Neural progenitor cell (in vitro differentiated cells): ENCODE results near the gene CCDC149. TPM values are rescaled to one million over a fixed set of nuclear protein-coding genes. Genes with fewer than 3 reads are reported as not detected.

Source experiments
- DNase-seq: peaks from one replicate; pipeline ENCODE4 v3.0.0-alpha.2; 2016; ENCODE audit warnings: low spot score
- H2AFZ ChIP-seq: fragments of 200-600 bp; sonication (generic); replicated peaks from 2 replicates; pipeline ENCODE4 v1.6.1; 2016; ENCODE audit warnings: antibody characterized with exemption
- H3F3A ChIP-seq: fragments of 200-600 bp; sonication (generic); 2 replicates; pipeline ENCODE4 v1.6.1; 2016; ENCODE audit warnings: antibody characterized with exemption, low read depth
- H3K27ac ChIP-seq: fragments of 200-600 bp; sonication (generic); 2 replicates; pipeline ENCODE4 v1.5.1; 2016; ENCODE audit warnings: mild to moderate bottlenecking
- H3K27me3 ChIP-seq: fragments of 200-600 bp; sonication (generic); 2 replicates; pipeline ENCODE4 v1.6.1; 2016; ENCODE audit warnings: mild to moderate bottlenecking, moderate library complexity
- H3K36me3 ChIP-seq: fragments of 200-600 bp; sonication (generic); 2 replicates; pipeline ENCODE4 v1.5.1; 2016
- H3K4me1 ChIP-seq: fragments of 200-600 bp; sonication (generic); 2 replicates; pipeline ENCODE4 v1.6.1; 2016; ENCODE audit warnings: mixed run types
- H3K4me2 ChIP-seq: fragments of 200-600 bp; sonication (generic); 2 replicates; pipeline ENCODE4 v1.6.1; 2016
- H3K4me3 ChIP-seq: fragments of 200-600 bp; sonication (generic); 2 replicates; pipeline ENCODE4 v1.5.1; 2016
- H3K79me2 ChIP-seq: fragments of 200-600 bp; sonication (generic); 2 replicates; pipeline ENCODE4 v1.6.1; 2016; ENCODE audit warnings: low read depth
- H3K9ac ChIP-seq: fragments of 200-600 bp; sonication (generic); 2 replicates; pipeline ENCODE4 v1.6.1; 2016
- H3K9me3 ChIP-seq: fragments of 200-600 bp; sonication (generic); 2 replicates; pipeline ENCODE4 v1.5.1; 2016; ENCODE audit warnings: low read depth
- H4K20me1 ChIP-seq: fragments of 200-600 bp; sonication (generic); 2 replicates; pipeline ENCODE4 v1.6.1; 2016; ENCODE audit warnings: low read depth
- H3K27ac Mint-ChIP-seq: 3 replicates; pipeline ENCODE4 v1.8.0; 2021; ENCODE audit warnings: mixed read lengths
- H3K27me3 Mint-ChIP-seq: 2 replicates; pipeline ENCODE4 v1.8.0; 2022; ENCODE audit warnings: low read depth, mild to moderate bottlenecking, inconsistent platforms, moderate library complexity, mixed read lengths; ENCODE audit not compliant: insufficient read depth
- H3K36me3 Mint-ChIP-seq: 3 replicates; pipeline ENCODE4 v1.8.0; 2021; ENCODE audit warnings: mixed read lengths
- H3K4me1 Mint-ChIP-seq: 3 replicates; pipeline ENCODE4 v1.8.0; 2021; ENCODE audit warnings: mixed read lengths
- H3K4me3 Mint-ChIP-seq: 3 replicates; pipeline ENCODE4 v1.8.0; 2021; ENCODE audit warnings: mild to moderate bottlenecking, moderate library complexity, mixed read lengths
- H3K9me3 Mint-ChIP-seq: 3 replicates; pipeline ENCODE4 v1.8.0; 2020; ENCODE audit warnings: mixed read lengths
- CTCF ChIP-seq: fragments of 200-600 bp; sonication (generic); IDR thresholded peaks from 2 replicates; pipeline ENCODE4 v1.5.1; 2017; ENCODE audit warnings: antibody characterized with exemption, mild to moderate bottlenecking
- EZH2 ChIP-seq: fragments of 200-600 bp; sonication (generic); IDR thresholded peaks from 2 replicates; pipeline ENCODE4 v1.6.1; 2017; ENCODE audit warnings: antibody characterized with exemption, mild to moderate bottlenecking, moderate library complexity
- EZH2phosphoT487 ChIP-seq: fragments of 200-600 bp; sonication (generic); IDR thresholded peaks from 2 replicates; pipeline ENCODE4 v1.6.1; 2017; ENCODE audit warnings: antibody characterized with exemption
- total RNA-seq: library from RNA; depleted of rRNA; stranded (reverse); fragments of >200 nt; gene quantifications from 2 replicates; pipeline ENCODE4 v1.2.3, GENCODE V29; 2015; ENCODE audit warnings: low replicate concordance

CCDC149 gene
- total RNA-seq, 1 donor from 2014 or later, result 3.4 TPM

GRCh38 chr4:24799196-24799543 lies 113.7 kb downstream of the CCDC149 start:
- Histone ChIP-seq H3K9ac (no peak overlapping the region), H3K4me3 (no peak overlapping the region), H2AFZ (no peak overlapping the region), H3K79me2 (no peaks in the 10 kb centered on the region), H3K27me3 (peaks cover 82% of the 10 kb centered on the region), H4K20me1 (no peaks in the 10 kb centered on the region), H3K36me3 (no peaks in the 10 kb centered on the region), H3F3A (no peaks in the 10 kb centered on the region), H3K27ac (no peak overlapping the region), H3K4me1 (peaks cover 12% of the 10 kb centered on the region), H3K4me2 (no peak overlapping the region), H3K9me3 (no peaks in the 10 kb centered on the region)
- TF ChIP-seq EZH2phosphoT487 (no peak), CTCF (no peak), EZH2 (no peak)
- no peak for DNase-seq
- H3K4me1 Mint-ChIP-seq, result peaks cover 30% of the 10 kb centered on the region
- H3K36me3 Mint-ChIP-seq, result peaks cover 2% of the 10 kb centered on the region
- no peak overlapping the region for H3K27ac Mint-ChIP-seq
- H3K27me3 Mint-ChIP-seq, result peaks cover 10% of the 10 kb centered on the region
- peak overlapping the region; percentile 46 for H3K4me3 Mint-ChIP-seq
- peaks cover 7% of the 10 kb centered on the region for H3K9me3 Mint-ChIP-seq

DNA sequence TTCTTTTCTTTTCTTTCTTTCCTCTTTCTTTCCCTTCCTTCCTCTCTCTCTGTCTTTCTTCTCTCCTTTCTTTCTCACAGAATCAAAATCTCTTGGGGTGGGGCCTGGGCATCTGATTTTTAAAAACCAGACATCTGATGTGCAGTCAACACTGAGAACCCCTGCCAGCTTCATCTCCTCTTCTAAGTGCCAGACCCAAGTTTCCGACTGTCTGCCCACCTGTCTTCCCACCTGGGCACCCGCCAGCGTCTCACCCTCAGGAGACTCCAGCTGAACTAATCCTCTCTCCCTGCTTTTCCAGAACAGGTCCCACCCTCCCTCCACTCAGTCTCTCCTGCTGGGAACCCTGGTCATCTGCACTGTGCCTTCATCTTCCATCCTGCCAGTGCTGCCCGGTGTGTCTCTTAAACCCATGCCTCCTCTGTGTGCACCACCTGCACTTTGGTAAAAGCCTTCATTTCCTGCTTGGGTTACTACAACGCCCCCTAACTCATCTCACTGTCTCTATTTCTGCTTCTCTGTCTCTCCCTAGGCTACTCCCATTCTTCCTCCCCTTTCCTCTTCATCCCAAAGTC lies 114.7 kb downstream of the CCDC149 start:
- no peak overlapping the region for H3K9ac ChIP-seq
- peaks cover 82% of the 10 kb centered on the region for H3K27me3 ChIP-seq
- no peaks in the 10 kb centered on the region for H3F3A ChIP-seq
- Mint-ChIP-seq H3K27me3 (peaks cover 10% of the 10 kb centered on the region), H3K4me3 (no peak overlapping the region), H3K36me3 (peaks cover 2% of the 10 kb centered on the region), H3K27ac (no peak overlapping the region), H3K9me3 (peaks cover 7% of the 10 kb centered on the region), H3K4me1 (peaks cover 32% of the 10 kb centered on the region)
- TF ChIP-seq EZH2 (no peak), EZH2phosphoT487 (no peak), CTCF (no peak)
- H3K4me3 ChIP-seq, result no peak overlapping the region
- H3K9me3 ChIP-seq, result no peaks in the 10 kb centered on the region
- DNase-seq, result no peak
- no peak overlapping the region for H3K27ac ChIP-seq
- H2AFZ ChIP-seq, result no peak overlapping the region
- no peaks in the 10 kb centered on the region for H3K79me2 ChIP-seq
- H3K36me3 ChIP-seq, result no peaks in the 10 kb centered on the region
- H3K4me2 ChIP-seq, result no peak overlapping the region
- H4K20me1 ChIP-seq, result no peaks in the 10 kb centered on the region
- peaks cover 12% of the 10 kb centered on the region for H3K4me1 ChIP-seq

DNA sequence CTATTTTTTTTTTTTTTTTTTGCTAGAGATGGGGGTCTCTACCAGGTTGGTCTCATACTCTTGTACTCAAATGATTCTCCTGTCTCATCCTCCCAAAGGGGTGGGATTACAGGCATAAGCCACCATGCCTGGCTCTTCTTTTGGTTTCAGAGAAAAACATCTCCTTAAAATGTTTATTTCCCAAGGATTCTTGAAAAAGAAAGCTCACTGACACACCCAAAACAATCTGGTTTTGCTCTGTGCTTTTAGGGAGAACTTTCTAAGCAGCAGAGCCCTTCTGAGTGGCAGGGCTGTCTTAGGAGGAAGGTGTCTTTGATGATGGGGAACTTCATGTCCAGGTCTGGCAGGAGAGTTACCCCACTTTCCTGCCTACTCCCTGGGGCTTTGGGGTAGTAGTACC lies 116.2 kb downstream of the CCDC149 start:
- Mint-ChIP-seq H3K4me3 (no peak overlapping the region), H3K27ac (no peak overlapping the region), H3K4me1 (peaks cover 23% of the 10 kb centered on the region), H3K36me3 (peaks cover 2% of the 10 kb centered on the region), H3K27me3 (peaks cover 10% of the 10 kb centered on the region), H3K9me3 (peaks cover 7% of the 10 kb centered on the region)
- peaks cover 72% of the 10 kb centered on the region for H3K27me3 ChIP-seq
- H3K9ac ChIP-seq, result no peak overlapping the region
- DNase-seq, result no peak
- peaks cover 12% of the 10 kb centered on the region for H3K4me1 ChIP-seq
- no peak for TF ChIP-seq EZH2phosphoT487
- no peak for TF ChIP-seq EZH2
- no peak for TF ChIP-seq CTCF
- no peak overlapping the region for H2AFZ ChIP-seq
- H4K20me1 ChIP-seq, result no peaks in the 10 kb centered on the region
- H3K4me2 ChIP-seq, result no peak overlapping the region
- H3K36me3 ChIP-seq, result no peaks in the 10 kb centered on the region
- H3K79me2 ChIP-seq, result no peaks in the 10 kb centered on the region
- H3K4me3 ChIP-seq, result no peak overlapping the region
- no peak overlapping the region for H3K27ac ChIP-seq
- no peaks in the 10 kb centered on the region for H3F3A ChIP-seq
- no peaks in the 10 kb centered on the region for H3K9me3 ChIP-seq
